Measurements from ENCODE around the gene UTP18. TPM values are rescaled to one million over a fixed set of nuclear protein-coding genes. Genes with fewer than 3 reads are reported as not detected.

Gene UTP18
- total and polyA plus RNA-seq, 9 of the 15 experiments (the other 6 are each of a cell fraction or from before 2014, with no cell fraction given) = 31.1 to 99.2 (median 66.7) TPM

DNA sequence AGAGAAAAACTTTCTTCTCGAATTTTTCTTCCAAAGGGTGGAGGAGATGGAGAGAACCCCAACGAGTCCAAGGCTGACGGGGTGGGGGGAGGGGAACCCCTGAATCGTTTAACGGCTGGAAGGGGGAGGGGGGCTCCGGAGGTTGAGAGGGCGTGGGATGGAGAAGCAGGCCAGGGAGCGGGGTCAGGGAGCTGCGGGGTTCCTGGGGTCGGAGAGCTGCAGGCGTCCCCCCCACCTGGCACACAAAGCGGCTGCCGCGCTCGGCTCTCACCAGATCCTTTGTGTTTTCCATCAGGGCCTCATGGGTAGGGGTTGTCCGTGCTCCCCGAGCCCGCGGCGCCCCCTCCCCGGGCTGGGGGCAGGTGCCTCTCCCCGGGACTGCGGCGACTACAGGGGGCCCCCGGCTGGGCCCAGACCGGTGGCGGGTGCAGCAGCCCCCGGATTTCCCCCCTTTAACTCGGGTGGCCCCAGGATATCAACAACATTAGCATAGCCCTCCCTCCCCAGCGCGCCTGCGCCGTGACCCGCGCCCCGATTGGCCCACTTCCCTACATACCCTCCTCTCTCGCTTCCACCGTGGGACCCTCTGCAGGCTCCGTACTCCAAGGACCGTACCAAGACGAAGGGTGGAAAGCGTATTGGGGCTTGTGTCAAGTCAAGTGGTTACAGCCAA, 646 bp upstream of the UTP18 start, which contains the start of gene MBTD1 (continued):
- TF ChIP-seq, protein P1, sequence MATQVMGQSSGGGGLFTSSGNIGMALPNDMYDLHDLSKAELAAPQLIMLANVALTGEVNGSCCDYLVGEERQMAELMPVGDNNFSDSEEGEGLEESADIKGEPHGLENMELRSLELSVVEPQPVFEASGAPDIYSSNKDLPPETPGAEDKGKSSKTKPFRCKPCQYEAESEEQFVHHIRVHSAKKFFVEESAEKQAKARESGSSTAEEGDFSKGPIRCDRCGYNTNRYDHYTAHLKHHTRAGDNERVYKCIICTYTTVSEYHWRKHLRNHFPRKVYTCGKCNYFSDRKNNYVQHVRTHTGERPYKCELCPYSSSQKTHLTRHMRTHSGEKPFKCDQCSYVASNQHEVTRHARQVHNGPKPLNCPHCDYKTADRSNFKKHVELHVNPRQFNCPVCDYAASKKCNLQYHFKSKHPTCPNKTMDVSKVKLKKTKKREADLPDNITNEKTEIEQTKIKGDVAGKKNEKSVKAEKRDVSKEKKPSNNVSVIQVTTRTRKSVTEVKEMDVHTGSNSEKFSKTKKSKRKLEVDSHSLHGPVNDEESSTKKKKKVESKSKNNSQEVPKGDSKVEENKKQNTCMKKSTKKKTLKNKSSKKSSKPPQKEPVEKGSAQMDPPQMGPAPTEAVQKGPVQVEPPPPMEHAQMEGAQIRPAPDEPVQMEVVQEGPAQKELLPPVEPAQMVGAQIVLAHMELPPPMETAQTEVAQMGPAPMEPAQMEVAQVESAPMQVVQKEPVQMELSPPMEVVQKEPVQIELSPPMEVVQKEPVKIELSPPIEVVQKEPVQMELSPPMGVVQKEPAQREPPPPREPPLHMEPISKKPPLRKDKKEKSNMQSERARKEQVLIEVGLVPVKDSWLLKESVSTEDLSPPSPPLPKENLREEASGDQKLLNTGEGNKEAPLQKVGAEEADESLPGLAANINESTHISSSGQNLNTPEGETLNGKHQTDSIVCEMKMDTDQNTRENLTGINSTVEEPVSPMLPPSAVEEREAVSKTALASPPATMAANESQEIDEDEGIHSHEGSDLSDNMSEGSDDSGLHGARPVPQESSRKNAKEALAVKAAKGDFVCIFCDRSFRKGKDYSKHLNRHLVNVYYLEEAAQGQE (IDR thresholded peaks at IDR 0.05; ENCODE audit: borderline replicate concordance) = no peak
- TF ChIP-seq, protein P1 (CRISPR knock-in tag; IDR thresholded peaks at IDR 0.05; ENCODE audit: low read depth) = no peak
- TF ChIP-seq, protein P2, sequence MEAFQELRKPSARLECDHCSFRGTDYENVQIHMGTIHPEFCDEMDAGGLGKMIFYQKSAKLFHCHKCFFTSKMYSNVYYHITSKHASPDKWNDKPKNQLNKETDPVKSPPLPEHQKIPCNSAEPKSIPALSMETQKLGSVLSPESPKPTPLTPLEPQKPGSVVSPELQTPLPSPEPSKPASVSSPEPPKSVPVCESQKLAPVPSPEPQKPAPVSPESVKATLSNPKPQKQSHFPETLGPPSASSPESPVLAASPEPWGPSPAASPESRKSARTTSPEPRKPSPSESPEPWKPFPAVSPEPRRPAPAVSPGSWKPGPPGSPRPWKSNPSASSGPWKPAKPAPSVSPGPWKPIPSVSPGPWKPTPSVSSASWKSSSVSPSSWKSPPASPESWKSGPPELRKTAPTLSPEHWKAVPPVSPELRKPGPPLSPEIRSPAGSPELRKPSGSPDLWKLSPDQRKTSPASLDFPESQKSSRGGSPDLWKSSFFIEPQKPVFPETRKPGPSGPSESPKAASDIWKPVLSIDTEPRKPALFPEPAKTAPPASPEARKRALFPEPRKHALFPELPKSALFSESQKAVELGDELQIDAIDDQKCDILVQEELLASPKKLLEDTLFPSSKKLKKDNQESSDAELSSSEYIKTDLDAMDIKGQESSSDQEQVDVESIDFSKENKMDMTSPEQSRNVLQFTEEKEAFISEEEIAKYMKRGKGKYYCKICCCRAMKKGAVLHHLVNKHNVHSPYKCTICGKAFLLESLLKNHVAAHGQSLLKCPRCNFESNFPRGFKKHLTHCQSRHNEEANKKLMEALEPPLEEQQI (IDR thresholded peaks at IDR 0.05) = no peak
- TF ChIP-seq CREB1 (IDR thresholded peaks at IDR 0.05) = no peak
- TF ChIP-seq CREB1 (CRISPR knock-in tag; IDR thresholded peaks at IDR 0.05) = no peak
- TF ChIP-seq, protein P3, sequence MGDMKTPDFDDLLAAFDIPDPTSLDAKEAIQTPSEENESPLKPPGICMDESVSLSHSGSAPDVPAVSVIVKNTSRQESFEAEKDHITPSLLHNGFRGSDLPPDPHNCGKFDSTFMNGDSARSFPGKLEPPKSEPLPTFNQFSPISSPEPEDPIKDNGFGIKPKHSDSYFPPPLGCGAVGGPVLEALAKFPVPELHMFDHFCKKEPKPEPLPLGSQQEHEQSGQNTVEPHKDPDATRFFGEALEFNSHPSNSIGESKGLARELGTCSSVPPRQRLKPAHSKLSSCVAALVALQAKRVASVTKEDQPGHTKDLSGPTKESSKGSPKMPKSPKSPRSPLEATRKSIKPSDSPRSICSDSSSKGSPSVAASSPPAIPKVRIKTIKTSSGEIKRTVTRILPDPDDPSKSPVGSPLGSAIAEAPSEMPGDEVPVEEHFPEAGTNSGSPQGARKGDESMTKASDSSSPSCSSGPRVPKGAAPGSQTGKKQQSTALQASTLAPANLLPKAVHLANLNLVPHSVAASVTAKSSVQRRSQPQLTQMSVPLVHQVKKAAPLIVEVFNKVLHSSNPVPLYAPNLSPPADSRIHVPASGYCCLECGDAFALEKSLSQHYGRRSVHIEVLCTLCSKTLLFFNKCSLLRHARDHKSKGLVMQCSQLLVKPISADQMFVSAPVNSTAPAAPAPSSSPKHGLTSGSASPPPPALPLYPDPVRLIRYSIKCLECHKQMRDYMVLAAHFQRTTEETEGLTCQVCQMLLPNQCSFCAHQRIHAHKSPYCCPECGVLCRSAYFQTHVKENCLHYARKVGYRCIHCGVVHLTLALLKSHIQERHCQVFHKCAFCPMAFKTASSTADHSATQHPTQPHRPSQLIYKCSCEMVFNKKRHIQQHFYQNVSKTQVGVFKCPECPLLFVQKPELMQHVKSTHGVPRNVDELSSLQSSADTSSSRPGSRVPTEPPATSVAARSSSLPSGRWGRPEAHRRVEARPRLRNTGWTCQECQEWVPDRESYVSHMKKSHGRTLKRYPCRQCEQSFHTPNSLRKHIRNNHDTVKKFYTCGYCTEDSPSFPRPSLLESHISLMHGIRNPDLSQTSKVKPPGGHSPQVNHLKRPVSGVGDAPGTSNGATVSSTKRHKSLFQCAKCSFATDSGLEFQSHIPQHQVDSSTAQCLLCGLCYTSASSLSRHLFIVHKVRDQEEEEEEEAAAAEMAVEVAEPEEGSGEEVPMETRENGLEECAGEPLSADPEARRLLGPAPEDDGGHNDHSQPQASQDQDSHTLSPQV (IDR thresholded peaks at IDR 0.05) = no peak
- peak; percentile 84; the same call in 1 of the 2 replicates for TF ChIP-seq KLF16 (IDR thresholded peaks at IDR 0.05)
- no peak for TF ChIP-seq ETV5 (CRISPR knock-in tag; IDR thresholded peaks at IDR 0.05; ENCODE audit: low read depth)
- TF ChIP-seq TBL1XR1 (IDR thresholded peaks at IDR 0.05; ENCODE audit: low read length in 2 of 2) = no peak
- TF ChIP-seq SAP30 (IDR thresholded peaks at IDR 0.05; ENCODE audit: borderline replicate concordance, insufficient read depth, low read depth, low read length, poor library complexity, severe bottlenecking) = peak; percentile 17
- TF ChIP-seq NRF1 (conservative IDR thresholded peaks at IDR 0.05 in 1 of 2, IDR thresholded peaks at IDR 0.05 in 1 of 2) = 0 out of 4 replicates have a peak, but pooled peaks of 1 of the 2 experiments have one; percentile 89
- TF ChIP-seq ZNF436 (CRISPR knock-in tag; IDR thresholded peaks at IDR 0.05) = no peak
